ENCODE results near the gene ASB3.
"Not testable (repeated sequence)": the region's sequence is repeated elsewhere in the genome, so short reads cannot be mapped to it uniquely, and the experiment has no call there.

Gene ASB3

GRCh38 chr2:53787614-53788289, 999 bp upstream of the ASB3 start:
- DNase-seq (ENCODE audit: low spot score): peak; percentile 16

DNA sequence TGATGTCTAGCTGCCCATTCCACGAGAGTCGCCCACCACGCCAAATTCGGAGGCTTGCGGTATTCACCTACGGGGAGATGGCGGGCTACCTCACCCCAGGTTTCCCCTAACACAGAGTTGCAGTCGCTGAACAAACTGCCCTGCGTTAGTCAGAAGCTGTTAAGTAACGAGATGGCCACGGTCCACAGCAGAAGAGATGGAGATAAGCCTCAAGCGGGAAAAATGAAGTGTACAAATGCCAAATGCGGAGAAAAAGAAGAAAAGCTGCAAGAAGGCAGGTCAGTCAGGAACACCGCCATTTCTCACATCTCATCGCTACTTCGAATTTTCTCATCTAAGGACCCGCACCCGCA, 425 bp downstream of the ASB3 start:
- peak; percentile 36 for DNase-seq (ENCODE audit: low spot score)

GRCh38 chr2:53785366-53785765, 1.4 kb downstream of the ASB3 start:
- DNase-seq (ENCODE audit: low spot score): no peak

DNA sequence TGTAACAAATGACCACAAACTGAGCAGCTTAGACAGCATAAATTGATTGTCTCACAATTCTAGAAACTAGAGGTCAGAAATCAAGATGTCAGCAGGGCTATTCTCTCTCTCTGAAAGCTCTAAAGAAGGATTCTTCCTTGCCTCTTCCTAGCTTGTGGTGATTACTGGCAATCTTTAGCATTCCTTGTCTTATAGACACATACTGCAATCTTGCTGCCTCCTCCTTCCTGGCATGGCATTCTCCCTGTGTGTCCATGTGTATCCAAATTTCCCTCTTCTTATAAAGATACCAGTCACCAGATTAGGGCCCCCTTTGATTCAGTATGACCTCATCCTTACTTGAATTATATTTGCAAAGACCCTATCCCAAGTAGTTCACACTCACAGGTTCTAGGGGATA, 2.3 kb downstream of the ASB3 start:
- peak; percentile 9 for DNase-seq (ENCODE audit: low spot score)

DNA sequence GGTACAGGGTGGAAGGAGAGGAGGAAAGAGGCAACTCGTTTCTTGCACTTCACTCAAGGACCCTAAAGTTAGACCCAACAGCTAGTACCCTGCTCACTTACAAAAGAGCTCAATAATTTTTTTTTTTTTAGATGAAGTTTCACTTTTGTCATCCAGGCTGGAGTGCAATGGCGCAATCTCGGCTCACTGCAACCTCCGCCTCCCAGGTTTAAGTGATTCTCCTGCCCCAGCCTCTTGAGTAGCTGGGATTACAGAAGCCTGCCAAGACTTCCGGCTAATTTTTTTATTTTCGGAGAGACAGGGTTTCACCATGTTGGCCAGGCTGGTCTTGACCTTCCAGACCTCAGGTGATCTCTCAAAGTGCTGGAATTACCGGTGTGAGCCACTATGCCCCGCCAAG, 4.1 kb downstream of the ASB3 start:
- no peak for DNase-seq (ENCODE audit: low spot score)

GRCh38 chr2:53780056-53780455, 6.7 kb downstream of the ASB3 start:
- no peak for DNase-seq (ENCODE audit: low spot score)

GRCh38 chr2:53778536-53779162, 8.1 kb downstream of the ASB3 start:
- DNase-seq (ENCODE audit: low spot score): no peak

GRCh38 chr2:53777134-53777533, 9.6 kb downstream of the ASB3 start:
- no peak for DNase-seq (ENCODE audit: low spot score)

DNA sequence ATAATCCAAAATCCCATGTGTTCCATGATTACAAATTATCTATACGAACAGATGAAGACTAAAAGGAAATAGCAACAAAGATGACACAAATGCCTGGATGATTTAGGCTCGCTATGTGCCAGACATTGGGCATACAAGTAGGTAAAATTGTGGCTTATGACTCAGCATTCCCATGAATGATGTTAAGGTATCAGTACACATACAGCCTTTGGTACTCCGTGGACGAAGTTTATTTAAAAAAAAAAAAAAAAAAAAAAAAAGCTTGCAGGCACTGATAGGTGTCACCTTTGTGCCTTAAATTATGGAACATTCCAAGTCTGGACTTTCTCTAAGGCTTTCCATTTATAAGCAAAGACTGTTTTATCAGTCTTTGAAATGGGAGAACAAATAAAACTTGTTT, 16.5 kb downstream of the ASB3 start:
- DNase-seq (ENCODE audit: low spot score): no peak

- no peak for DNase-seq (ENCODE audit: low spot score)
Measured at GRCh38 chr2:53769318-53769945, 17.3 kb downstream of the ASB3 start.

- DNase-seq (ENCODE audit: low spot score): no peak
Measured at GRCh38 chr2:53768242-53768542, 18.6 kb downstream of the ASB3 start.

GRCh38 chr2:53767405-53768241, 19.1 kb downstream of the ASB3 start, which contains the start of gene CHAC2:
CHAC2 (plus strand) TSS chr2:53767804; CDS start chr2:53767887, 83 bp downstream.
- peak; percentile 89 for DNase-seq (ENCODE audit: low spot score)

DNA sequence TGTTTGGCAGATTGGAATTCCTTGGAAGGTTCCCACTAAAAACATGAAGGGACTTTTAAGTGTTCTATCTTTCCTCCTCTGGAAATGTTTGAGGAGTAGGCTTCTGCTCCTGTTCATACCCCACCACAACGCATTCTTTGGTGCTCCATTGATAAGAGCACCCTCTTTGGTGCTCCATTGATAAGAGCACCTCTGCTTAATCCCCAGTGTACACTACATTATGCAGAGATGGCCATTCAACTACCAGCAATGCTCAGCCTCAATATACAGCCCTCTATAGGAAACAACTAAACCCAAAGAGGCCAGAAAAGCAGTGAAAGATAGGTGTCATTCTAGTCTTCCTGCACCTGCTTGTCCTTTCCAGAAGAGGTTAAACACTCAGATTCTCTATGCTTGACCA, 21.0 kb downstream of the ASB3 start:
- DNase-seq (ENCODE audit: low spot score): no peak

DNA sequence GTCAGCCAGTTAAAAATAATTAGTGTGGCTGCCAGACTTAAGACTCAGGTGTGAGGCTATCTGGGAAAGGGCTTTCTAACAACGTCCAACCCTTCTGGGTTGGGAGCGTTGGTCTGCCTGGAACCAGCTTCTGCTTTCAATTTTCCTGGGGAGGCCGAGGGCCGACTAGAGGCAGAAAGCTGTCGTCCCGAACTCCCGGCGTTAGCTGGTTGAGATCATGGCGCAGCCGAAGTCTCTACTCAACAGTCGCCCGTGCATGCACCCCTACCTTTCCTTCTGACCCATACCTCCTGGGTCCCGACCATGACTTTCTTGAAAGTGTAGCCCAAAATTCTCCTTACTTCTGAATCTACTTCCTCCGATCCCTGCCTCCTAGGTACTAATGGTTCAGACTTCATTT, 29.5 kb downstream of the ASB3 start:
- DNase-seq (ENCODE audit: low spot score): not testable (repeated sequence)

DNA sequence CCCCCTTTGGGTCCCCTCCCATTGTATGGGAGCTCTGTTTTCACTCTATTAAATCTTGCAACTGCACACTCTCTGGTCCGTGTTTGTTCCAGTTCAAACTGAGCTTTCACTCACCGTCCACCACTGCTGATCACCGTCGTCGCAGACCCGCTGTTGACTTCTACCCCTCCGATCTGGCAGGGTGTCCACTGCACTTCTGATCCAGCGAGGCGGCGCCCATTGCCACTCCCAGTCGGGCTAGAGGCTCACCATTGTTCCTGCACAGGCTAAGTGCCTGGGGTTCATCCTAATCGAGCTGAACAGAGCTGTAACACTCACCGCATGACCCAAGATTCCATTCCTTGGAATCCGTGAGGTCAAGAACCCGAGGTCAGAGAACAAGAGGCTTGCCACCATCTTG, 30.1 kb downstream of the ASB3 start:
- no peak for DNase-seq (ENCODE audit: low spot score)

GRCh38 chr2:53755121-53755520, 31.6 kb downstream of the ASB3 start:
- DNase-seq (ENCODE audit: low spot score): no peak

GRCh38 chr2:53753041-53753440, 33.7 kb downstream of the ASB3 start:
- no peak for DNase-seq (ENCODE audit: low spot score)

DNA sequence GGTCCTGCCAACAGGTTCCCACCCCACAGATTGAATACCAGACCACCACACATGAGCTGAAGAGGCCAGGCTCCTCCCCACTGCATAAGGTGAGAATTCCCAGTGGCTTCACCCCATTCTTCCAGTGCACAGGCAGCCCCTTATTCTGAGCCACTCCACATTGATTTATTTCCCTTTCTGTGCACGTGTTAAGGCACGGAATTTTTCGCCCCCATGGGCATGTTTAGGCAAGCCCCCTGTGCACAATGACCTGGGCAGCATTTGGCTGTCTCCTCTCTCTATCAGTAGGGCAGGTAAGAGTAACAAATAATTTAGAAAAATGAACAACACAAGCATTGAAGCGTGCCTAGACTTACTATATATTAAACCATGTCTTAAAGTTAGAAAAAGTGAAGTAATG, 34.4 kb downstream of the ASB3 start:
- DNase-seq (ENCODE audit: low spot score): no peak

- DNase-seq (ENCODE audit: low spot score): peak; percentile 11
Measured at GRCh38 chr2:53751728-53752127, 35.0 kb downstream of the ASB3 start.

DNA sequence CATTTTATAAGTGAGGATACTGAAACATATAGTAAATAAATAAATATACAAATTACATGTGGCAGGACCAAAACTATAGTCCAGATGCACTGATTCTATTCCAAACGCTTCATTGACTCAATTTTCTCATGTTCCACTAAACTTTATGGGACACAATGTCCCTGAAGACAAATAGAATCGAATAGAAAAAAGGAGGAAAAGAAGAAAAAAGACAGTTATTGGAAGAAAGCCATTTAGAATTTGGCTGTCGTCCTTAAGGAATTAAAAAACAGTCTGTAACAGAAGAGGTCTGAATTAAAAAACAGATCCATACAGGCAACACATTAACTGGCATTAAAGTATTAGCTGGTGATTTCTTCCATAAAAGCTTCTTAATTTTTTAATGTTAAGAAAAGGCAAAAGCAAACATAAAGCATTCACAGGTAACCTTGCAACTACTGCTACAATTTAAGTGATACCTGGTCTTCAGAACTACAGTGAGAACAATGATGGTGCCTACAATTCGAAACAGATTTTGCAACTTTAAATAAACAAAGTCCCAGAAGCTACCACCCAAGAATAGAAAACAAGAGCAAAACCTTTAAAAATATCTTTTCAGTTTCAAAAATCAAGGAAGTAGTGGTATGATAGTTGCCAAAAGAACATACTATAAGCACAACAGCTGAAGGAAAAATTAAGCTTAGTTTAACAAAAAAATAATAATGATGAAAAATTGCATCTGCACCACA, 36.5 kb downstream of the ASB3 start:
- no peak for DNase-seq (ENCODE audit: low spot score)

DNA sequence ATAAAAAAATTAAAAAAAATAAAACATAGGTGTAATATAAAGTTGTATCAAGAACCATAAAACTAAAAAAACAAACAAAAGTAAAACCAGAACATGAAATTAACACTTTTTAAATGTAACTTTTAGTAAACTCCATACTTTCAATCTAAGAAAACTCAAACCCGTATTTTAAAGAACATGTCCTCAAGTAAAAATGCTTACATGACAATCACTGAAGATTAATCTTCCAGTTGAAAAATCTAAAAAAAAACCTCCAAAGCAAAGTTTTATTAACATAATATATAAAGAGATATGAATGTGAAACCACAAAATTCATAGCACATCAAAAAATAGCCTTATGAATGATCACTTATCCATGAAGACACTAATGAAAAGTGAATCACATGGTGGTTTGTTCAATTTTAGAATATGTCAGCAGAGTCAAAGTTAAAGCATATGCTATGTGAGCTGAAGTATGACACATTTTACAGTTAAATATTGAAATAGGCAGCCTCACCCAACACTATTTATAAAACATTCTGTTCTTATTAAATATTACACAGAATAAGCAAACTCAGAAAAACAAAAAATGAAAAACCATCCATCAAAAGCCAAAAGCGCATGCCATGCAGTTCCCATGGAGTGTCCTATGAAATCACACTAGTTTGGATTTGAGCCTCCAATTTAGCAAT, 42.2 kb downstream of the ASB3 start:
- DNase-seq (ENCODE audit: low spot score): no peak

DNA sequence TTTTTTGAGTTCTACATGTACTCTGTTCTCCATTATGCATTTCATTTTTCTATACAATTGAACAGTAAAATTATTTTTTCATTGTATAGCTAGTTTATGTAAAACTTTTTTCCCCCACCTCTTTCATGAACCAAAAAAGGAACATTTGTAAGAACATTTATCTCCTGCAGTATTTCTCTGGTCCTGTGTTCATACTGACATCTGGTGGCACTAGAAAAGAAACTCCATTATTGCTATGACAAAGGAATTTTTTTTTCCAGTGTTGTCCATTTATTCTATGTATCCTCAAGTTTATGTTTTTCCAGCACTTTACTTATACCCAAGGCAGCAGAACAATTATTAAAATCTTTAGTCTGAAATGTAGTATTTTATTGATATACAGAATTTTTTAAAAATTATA, 46.6 kb downstream of the ASB3 start:
- peak; percentile 10 for DNase-seq (ENCODE audit: low spot score)
